ENCODE data around the gene NMRK2. TPM values are rescaled to one million over a fixed set of nuclear protein-coding genes. Genes with fewer than 3 reads are reported as not detected.
"Not testable (repeated sequence)": the region's sequence is repeated elsewhere in the genome, so short reads cannot be mapped to it uniquely, and the experiment has no call there.

Gene NMRK2
- polyA plus RNA-seq, 3 donors, result not detected

DNA sequence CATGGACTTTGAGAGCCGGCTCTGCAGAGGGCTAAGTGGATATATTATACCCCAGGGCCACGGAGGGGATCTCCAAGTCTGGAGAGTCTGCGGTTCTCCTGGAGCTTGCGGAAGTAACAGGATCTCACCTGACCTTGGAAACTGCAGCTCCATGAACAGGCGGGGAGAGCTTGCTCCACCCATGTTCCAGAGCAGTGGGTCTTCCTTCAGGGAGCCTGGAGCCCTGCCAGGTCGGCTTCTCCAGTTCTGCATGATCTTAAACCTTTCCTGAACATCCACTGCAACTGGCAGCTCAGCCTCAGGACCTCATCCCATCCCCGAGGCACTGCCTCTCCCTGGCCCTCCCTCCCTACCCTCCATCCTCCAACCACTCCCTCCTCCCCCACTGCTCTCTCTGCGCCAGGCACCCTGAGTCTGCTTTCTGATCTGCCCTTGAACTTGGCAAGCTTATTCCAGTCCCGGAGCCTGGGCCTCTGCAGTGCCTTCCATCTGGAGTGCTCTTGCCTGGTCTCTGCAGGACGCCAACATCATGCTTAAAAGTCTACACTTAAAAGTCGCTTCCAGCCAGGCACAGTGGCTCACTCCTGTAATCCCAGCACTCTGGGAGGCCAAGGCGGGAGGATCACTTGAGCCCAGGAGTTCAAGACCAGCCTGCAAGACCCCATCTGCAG lies 39.2 kb upstream of the NMRK2 start:
- no peaks in the 10 kb centered on the region for H3K4me1 Mint-ChIP-seq
- no peak for DNase-seq
- no peaks in the 10 kb centered on the region for H3K4me1 ChIP-seq (ENCODE audit: control insufficient read depth in 1 of 2, insufficient read depth in 2 of 2, low read length in 2 of 2)
- no peak overlapping the region for H3K4me2 ChIP-seq (replicated peaks; ENCODE audit: extremely low read depth, low read length, poor library complexity, severe bottlenecking)
- intact Hi-C loops (cut with micrococcal nuclease), result no loop called here
- TF ChIP-seq, protein P1, sequence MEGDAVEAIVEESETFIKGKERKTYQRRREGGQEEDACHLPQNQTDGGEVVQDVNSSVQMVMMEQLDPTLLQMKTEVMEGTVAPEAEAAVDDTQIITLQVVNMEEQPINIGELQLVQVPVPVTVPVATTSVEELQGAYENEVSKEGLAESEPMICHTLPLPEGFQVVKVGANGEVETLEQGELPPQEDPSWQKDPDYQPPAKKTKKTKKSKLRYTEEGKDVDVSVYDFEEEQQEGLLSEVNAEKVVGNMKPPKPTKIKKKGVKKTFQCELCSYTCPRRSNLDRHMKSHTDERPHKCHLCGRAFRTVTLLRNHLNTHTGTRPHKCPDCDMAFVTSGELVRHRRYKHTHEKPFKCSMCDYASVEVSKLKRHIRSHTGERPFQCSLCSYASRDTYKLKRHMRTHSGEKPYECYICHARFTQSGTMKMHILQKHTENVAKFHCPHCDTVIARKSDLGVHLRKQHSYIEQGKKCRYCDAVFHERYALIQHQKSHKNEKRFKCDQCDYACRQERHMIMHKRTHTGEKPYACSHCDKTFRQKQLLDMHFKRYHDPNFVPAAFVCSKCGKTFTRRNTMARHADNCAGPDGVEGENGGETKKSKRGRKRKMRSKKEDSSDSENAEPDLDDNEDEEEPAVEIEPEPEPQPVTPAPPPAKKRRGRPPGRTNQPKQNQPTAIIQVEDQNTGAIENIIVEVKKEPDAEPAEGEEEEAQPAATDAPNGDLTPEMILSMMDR (IDR thresholded peaks at IDR 0.05), result no peak
- H3K4me3 ChIP-seq (replicated peaks in 1 of 3; ENCODE audit: low read depth in 2 of 3, low read length in 3 of 3), result no peak overlapping the region
- WGBS (ENCODE audit: insufficient coverage), result 84% methylated on average over 12 of the region's 12 CpGs
- H3K27ac ChIP-seq (ENCODE audit: low read depth in 1 of 2, low read length in 2 of 2), result no peak overlapping the region
- H3K27ac Mint-ChIP-seq, result no peak overlapping the region
- H2AFZ ChIP-seq (ENCODE audit: insufficient read depth, low read depth, low read length, poor library complexity, severe bottlenecking), result no peak overlapping the region
- H3K36me3 Mint-ChIP-seq, result no peaks in the 10 kb centered on the region
- peaks cover 2 to 8% (median 3%) of the 10 kb centered on the region in 7 donors for H3K9me3 Mint-ChIP-seq
- H3K27me3 ChIP-seq (ENCODE audit: control insufficient read depth in 2 of 2, insufficient read depth in 2 of 2, low read length in 2 of 2), result no peaks in the 10 kb centered on the region
- H3K4me3 Mint-ChIP-seq, result no peak overlapping the region
- no peak overlapping the region for H3K9ac ChIP-seq (ENCODE audit: insufficient read depth, low read length, poor library complexity, severe bottlenecking)
- no peaks in the 10 kb centered on the region for H3K36me3 ChIP-seq (replicated peaks in 1 of 2; ENCODE audit: control insufficient read depth in 1 of 2, insufficient read depth in 2 of 2, low read length in 2 of 2)
- no peaks in the 10 kb centered on the region for H4K20me1 ChIP-seq (ENCODE audit: insufficient read depth, low read length)
- peaks cover 0 to 4% of the 10 kb centered on the region in 2 donors for H3K9me3 ChIP-seq (replicated peaks in 1 of 2; ENCODE audit: control insufficient read depth in 1 of 2, insufficient read depth in 1 of 2, low read length in 2 of 2)
- H3K27me3 Mint-ChIP-seq (ENCODE audit: low read depth in 3 of 3), result peaks cover 1 to 6% (median 5%) of the 10 kb centered on the region in 3 donors
- H3K79me2 ChIP-seq (ENCODE audit: insufficient read depth, low read length), result no peaks in the 10 kb centered on the region

DNA sequence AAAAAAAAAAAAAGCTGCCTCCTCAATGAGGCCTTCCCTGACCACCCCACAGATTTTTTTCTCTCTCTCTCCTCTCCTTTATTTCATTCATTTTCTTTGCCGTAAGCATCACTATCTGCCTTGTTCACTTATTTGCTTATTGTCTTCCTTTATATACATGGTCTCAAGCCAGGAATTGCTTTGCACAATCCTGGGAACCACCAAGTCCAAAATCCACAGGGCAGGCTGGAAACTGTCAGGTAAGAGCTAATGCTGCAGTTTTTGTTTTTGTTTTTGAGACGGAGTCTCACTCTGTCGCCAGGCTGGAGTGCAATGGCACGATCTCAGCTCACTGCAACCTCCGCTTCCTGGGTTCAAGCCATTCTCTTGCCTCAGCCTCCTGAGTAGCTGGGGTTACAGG lies 37.9 kb upstream of the NMRK2 start:
- peaks cover 1 to 11% (median 3%) of the 10 kb centered on the region in 3 donors for H3K27me3 Mint-ChIP-seq (ENCODE audit: low read depth in 3 of 3)
- H3K4me1 ChIP-seq (ENCODE audit: control insufficient read depth in 1 of 2, insufficient read depth in 2 of 2, low read length in 2 of 2); H3K79me2 ChIP-seq (ENCODE audit: insufficient read depth, low read length); intact Hi-C loops (cut with micrococcal nuclease); H3K9me3 ChIP-seq (replicated peaks in 1 of 2; ENCODE audit: control insufficient read depth in 1 of 2, insufficient read depth in 1 of 2, low read length in 2 of 2); H3K4me3 ChIP-seq (replicated peaks in 1 of 3; ENCODE audit: low read depth in 2 of 3, low read length in 3 of 3); H3K36me3 ChIP-seq (replicated peaks in 1 of 2; ENCODE audit: control insufficient read depth in 1 of 2, insufficient read depth in 2 of 2, low read length in 2 of 2); H2AFZ ChIP-seq (ENCODE audit: insufficient read depth, low read depth, low read length, poor library complexity, severe bottlenecking); H3K27ac ChIP-seq (ENCODE audit: low read depth in 1 of 2, low read length in 2 of 2); DNase-seq; H3K4me3 Mint-ChIP-seq; H3K9ac ChIP-seq (ENCODE audit: insufficient read depth, low read length, poor library complexity, severe bottlenecking); H3K4me1 Mint-ChIP-seq; H4K20me1 ChIP-seq (ENCODE audit: insufficient read depth, low read length); H3K27ac Mint-ChIP-seq; H3K27me3 ChIP-seq (ENCODE audit: control insufficient read depth in 2 of 2, insufficient read depth in 2 of 2, low read length in 2 of 2); H3K36me3 Mint-ChIP-seq; H3K4me2 ChIP-seq (replicated peaks; ENCODE audit: extremely low read depth, low read length, poor library complexity, severe bottlenecking): not testable (repeated sequence)
- WGBS (ENCODE audit: insufficient coverage), result 95% methylated on average over 4 of the region's 5 CpGs
- peaks cover 2 to 13% (median 7%) of the 10 kb centered on the region in 7 donors for H3K9me3 Mint-ChIP-seq
